Measurements from ENCODE around the gene LTBP1.

LTBP1 gene

GRCh38 chr2:33267043-33267442, 320.3 kb downstream of the LTBP1 start:
- DNase-seq (ENCODE audit: low spot score), result no peak

DNA sequence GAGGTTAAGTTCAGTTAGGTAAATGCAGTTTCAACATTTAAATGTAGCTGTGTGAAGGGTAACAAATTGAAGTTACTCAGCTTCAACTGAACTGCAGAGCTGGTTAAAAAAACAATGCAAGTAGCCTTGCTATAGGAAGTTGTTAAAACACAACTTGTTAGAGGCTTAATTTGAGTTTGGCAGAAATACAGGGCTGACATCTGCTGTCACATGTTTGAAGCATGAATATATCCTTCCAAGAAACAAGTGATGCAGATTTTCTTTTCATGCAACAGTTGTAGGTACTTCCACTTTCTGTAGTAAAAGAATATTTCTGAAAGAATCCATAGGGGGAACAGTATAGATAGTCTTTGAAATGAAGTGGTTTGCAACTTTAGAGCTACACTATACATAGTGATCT, 321.0 kb downstream of the LTBP1 start:
- DNase-seq (ENCODE audit: low spot score), result no peak

DNA sequence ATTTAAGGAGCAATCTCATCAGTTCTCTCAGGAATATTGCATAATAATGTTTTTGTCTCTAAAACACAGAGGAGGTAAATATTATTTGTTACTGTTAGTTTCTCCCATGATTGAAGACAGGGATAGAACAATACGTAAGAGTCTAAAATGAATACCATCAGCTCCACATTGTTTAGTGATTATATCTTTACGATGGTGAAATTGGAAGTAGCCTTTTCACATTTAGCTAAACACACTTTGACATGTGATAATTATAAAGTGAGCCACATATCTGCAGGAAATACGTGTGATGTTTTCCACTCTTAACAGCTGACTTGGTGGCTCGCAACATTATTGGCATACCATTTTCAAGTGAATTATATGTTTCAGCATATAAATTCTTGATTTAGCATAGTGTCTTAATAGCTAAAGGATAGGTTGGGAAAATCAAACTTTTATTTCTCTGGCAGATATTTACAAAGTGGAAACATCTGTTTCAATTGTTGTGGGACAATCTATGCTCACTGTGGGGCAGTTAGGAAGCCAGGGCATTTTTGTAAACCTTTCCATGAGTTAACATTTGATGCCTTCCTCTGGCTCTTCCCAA, 321.6 kb downstream of the LTBP1 start:
- DNase-seq (ENCODE audit: low spot score), result no peak

GRCh38 chr2:33272001-33272400, 325.2 kb downstream of the LTBP1 start:
- DNase-seq (ENCODE audit: low spot score), result no peak

- DNase-seq (ENCODE audit: low spot score), result no peak
These were observed 326.7 kb downstream of the LTBP1 start for GRCh38 chr2:33273479-33273878.

GRCh38 chr2:33274524-33274923, 327.8 kb downstream of the LTBP1 start:
- DNase-seq (ENCODE audit: low spot score), result no peak

DNA sequence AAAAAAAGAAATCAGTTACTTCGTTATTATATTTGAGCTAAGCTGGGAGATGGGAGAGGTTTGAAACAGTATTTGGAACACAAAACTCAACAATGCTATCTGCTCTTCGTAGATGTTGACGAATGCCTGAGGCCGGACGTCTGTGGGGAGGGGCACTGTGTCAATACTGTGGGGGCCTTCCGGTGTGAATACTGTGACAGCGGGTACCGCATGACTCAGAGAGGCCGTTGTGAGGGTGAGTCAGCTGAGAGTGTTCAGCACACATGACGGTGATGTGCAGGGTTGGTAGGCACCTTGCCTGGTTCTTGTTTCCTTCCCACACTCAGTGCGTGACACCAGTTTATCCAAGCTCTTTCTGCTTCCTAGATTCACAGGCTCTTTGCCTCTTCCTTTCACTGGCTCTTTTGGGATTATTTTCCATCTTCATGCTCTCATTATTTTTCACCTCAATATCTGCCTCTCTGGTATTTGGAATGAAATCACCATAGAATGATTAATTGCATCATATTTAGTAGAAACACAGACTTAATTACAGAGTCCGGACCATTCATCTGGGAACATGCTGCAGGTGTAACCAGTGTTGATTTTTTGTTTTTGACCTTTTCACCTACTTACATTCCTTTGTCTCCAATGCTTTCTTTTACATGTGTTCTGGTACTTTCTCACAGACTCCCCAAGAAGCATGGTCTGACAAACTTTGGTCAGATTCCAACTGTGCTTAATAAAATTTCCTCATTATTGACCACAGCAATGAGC, 329.1 kb downstream of the LTBP1 start:
- peak; percentile 55 for DNase-seq (ENCODE audit: low spot score)

DNA sequence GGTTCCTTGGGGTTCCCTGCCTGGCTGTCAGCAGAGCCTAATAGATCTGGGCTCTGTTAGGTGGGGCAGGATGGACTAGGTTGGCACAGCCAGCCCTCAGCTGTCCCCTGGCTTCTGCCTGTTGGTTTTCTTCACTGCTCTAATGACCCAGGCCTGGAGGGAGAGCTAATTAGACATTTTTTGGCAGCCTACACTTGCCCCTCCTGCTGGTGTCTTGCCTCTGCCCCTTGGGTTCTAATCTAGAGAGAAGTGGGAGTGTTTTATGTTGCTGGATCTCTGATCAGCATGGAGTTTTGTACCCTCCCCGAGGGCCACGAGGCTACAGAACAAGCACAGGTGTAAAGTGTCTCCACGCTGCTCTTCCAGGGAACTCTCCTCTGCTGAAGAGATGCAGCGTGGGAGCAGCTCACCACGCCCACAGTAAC, 330.3 kb downstream of the LTBP1 start:
- no peak for DNase-seq (ENCODE audit: low spot score)

GRCh38 chr2:33278245-33278943, 331.6 kb downstream of the LTBP1 start:
- DNase-seq (ENCODE audit: low spot score), result peak; percentile 13

- no peak for DNase-seq (ENCODE audit: low spot score)
These were observed 337.5 kb downstream of the LTBP1 start for GRCh38 chr2:33284287-33284686.

DNA sequence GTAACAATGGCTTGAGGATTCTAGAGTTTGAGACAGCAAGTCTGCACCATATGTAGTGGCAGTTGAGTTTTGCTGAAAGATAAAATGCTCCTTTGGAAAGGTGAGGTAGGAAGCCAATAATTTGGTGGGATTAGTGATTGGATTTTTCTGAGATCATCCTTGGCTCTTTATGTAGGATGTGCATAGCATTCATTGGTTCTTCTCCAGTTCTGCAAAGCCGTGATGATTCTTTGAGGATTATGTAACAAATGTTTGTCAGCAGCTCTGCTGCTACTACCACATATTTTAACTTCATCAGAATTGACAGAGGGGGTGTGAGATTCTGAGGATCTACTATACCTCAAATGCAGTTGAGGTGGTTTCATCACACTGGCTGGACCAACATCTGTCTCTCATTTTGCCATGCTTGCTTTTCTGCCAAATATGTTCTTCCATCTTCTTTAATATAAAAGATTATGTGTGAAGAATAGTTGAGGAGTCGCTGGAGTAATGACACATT, 340.8 kb downstream of the LTBP1 start:
- DNase-seq (ENCODE audit: low spot score), result no peak

GRCh38 chr2:33288011-33288410, 341.3 kb downstream of the LTBP1 start:
- DNase-seq (ENCODE audit: low spot score), result no peak

GRCh38 chr2:33289961-33290360, 343.2 kb downstream of the LTBP1 start:
- no peak for DNase-seq (ENCODE audit: low spot score)

GRCh38 chr2:33291278-33292013, 344.7 kb downstream of the LTBP1 start:
- DNase-seq (ENCODE audit: low spot score), result peak; percentile 11

DNA sequence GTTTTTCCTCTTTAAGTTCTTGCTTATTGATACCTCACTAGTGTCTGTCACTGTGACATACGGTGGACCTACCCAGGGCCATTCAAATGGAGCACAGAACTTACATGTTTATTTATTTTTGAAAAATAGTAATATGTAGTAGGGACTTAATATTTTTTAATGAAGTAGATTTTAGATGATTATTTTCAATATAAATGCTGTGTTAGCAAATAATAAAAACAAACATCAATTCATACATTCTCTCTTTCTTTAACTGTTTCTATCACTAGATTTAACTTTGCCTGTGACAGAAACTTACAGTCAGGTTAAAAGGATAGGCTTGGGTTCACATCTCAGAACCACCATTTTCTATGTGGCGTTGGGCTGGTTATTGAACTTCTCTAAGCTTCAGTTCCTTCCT, 345.3 kb downstream of the LTBP1 start:
- DNase-seq (ENCODE audit: low spot score), result no peak

- no peak for DNase-seq (ENCODE audit: low spot score)
These were observed 346.3 kb downstream of the LTBP1 start for GRCh38 chr2:33292981-33293595.

- DNase-seq (ENCODE audit: low spot score), result no peak
These were observed 351.5 kb downstream of the LTBP1 start for GRCh38 chr2:33298233-33298632.

DNA sequence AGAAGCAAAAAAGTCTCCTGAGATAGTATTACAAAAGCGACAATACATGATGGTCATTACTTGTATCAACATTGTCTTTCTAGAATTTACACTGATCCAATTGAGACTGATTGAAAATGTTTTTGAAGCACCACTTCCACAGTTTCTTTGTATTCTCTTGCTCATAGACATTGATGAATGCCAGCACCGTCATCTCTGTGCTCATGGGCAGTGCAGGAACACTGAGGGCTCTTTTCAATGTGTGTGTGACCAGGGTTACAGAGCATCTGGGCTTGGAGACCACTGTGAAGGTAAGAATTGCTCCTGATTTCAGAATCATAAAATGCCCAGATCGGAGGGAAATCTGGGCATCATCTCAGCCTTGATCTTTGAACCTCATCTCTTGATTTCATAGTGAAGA, 354.6 kb downstream of the LTBP1 start:
- DNase-seq (ENCODE audit: low spot score), result no peak

DNA sequence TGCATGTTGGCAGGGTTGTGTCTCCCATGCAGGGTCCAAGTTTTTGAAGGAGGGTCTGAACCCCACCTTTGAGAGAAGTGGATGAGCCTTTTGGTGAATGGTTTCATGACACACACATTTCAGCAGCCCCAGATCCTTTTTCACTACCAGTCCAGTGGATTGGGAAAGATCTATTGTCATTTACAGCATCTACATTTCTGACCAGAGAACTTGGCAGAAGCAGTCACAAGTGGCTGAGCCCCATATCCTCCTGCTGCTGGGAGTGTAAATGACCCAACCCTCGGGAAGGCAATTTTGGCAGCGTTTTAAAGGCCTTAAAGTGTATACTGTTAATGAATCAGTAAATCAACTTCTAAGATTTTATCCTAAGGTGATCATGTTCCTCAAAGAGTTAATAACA, 355.6 kb downstream of the LTBP1 start:
- DNase-seq (ENCODE audit: low spot score), result no peak

DNA sequence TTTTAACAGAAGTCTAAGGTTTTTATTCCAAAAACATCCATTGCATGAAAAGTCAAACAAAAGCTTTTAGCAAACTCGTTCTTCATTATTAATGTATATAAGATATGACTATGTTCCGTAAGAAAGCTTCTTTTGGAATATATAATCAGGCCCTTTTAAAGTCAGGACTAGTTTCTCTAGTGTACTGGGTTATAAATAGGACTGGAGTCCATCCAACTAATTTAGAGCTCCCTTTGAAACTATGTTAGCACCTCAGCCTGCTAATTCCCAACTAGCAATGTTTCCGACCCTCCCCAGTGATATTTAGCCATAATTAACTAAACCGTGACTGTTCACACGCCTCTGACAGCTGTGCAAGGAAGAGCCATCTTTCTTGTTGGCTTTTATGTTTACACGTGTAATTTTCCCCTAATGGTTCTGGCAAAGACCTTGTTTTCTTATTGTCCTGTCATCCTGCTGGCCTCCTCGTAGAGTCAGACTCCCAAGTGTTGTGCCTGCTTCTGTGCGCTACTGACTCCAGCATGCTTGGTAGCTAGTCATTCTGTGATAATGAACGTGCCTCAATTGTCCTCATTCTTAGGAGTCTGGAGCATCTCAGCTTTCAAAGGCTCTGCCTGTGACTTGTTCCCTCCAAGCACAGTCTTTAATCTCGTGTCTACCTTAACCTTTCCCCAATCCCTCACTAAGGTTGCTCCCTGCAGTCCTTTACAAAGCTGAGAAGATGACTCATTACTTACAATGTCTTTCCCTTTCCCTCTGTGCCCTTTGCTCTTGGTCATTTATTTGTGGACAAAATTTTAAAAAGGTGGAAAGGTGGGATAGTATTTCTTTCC, 357.5 kb downstream of the LTBP1 start:
- DNase-seq (ENCODE audit: low spot score), result no peak

GRCh38 chr2:33307659-33308270, 361.0 kb downstream of the LTBP1 start:
- no peak for DNase-seq (ENCODE audit: low spot score)

Data from Ammon's horn (tissue), 1 donor.